Endothelial cell of umbilical vein (primary cell): ENCODE results near the gene IRF1. TPM values are rescaled to one million over a fixed set of nuclear protein-coding genes. Genes with fewer than 3 reads are reported as not detected.
A peak's percentile ranks its signal among the peaks of the same experiment; 100 is the strongest.

Experiments
- BruUV-seq: library from RNA; stranded (reverse); fragments of 400-500 nt; replicated peaks from 2 replicates; lab custom pipeline; 2021; lab: Mats Ljungman, UMichigan
- CTCF ChIA-PET: fragments of 300-600, 350-600 bp; sonication (Branson Sonifier 250); formaldehyde crosslinking; loops from one replicate; lab custom pipeline; 2021; ENCODE audit warnings: antibody characterized with exemption, inconsistent platforms; lab: Charles Lee
- POLR2A ChIA-PET: fragments of 300-600, 350-600 bp; sonication (Branson Sonifier 250); formaldehyde crosslinking; loops from one replicate; lab custom pipeline; 2021; ENCODE audit warnings: antibody characterized with exemption, inconsistent platforms; lab: Charles Lee
- DNase-seq: peaks from one replicate; pipeline ENCODE4 v3.0.0-alpha.2; 2011; ENCODE audit warnings: low read depth, low spot score
- FAIRE-seq: peaks from 2 replicates; lab custom pipeline; 2011; peaks lifted over from hg19 to GRCh38; lab: Jason Lieb, UNC
- H2AFZ ChIP-seq: 2 replicates; pipeline ENCODE4 v1.6.0; 2012; ENCODE audit warnings: low read depth, low read length, control low read depth, inconsistent platforms
- H3K27ac ChIP-seq: 2 replicates; pipeline ENCODE4 v1.5.1; 2011; ENCODE audit warnings: low read depth, mild to moderate bottlenecking, control low read depth, low read length, moderate library complexity; ENCODE audit not compliant: insufficient read depth
- H3K27me3 ChIP-seq, 2 experiments: 2 replicates each; pipeline versions ENCODE4 v1.6.0 to v1.6.1; 2011; ENCODE audit warnings: low read length in 2 of 2, mixed read lengths in 1 of 2; ENCODE audit not compliant: control insufficient read depth in 2 of 2, insufficient read depth in 2 of 2
- H3K36me3 ChIP-seq, 2 experiments: 2 replicates in 1 of 2; 3 replicates in 1 of 2; pipeline ENCODE4 v1.5.1; 2011; ENCODE audit warnings: low read length in 2 of 2, mild to moderate bottlenecking in 1 of 2, moderate library complexity in 1 of 2; ENCODE audit not compliant: control insufficient read depth in 2 of 2, insufficient read depth in 2 of 2; ENCODE audit errors: extremely low read depth in 1 of 2
- H3K4me1 ChIP-seq: 3 replicates; pipeline ENCODE4 v1.5.1; 2011; ENCODE audit warnings: mild to moderate bottlenecking, low read length; ENCODE audit not compliant: control insufficient read depth, insufficient read depth; ENCODE audit errors: extremely low read depth
- H3K4me2 ChIP-seq: 2 replicates; pipeline ENCODE4 v1.6.1; 2011; ENCODE audit warnings: low read length, control low read depth, mixed read lengths; ENCODE audit not compliant: insufficient read depth
- H3K4me3 ChIP-seq, 3 experiments: fragments of 200-600 bp in 1 of 3; sonication (generic), shearing (Covaris generic) in 1 of 3; replicated peaks in 1 of 3; 2 replicates each; pipeline ENCODE4 v1.5.1; 2011 to 2016; ENCODE audit warnings: control low read depth in 3 of 3, low read length in 3 of 3, mild to moderate bottlenecking in 2 of 3, inconsistent platforms in 1 of 3, low read depth in 1 of 3, moderate library complexity in 1 of 3; ENCODE audit not compliant: insufficient read depth in 1 of 3
- H3K79me2 ChIP-seq: 2 replicates; pipeline ENCODE4 v1.6.0; 2012; ENCODE audit warnings: low read length, inconsistent platforms; ENCODE audit not compliant: control insufficient read depth, insufficient read depth
- H3K9ac ChIP-seq: replicated peaks from 2 replicates; pipeline ENCODE3; 2011; ENCODE audit warnings: low read length, control low read depth; ENCODE audit not compliant: insufficient read depth; ENCODE audit errors: extremely low read depth
- H3K9me1 ChIP-seq: replicated peaks from 3 replicates; pipeline ENCODE4 v1.6.0; 2011; ENCODE audit warnings: mild to moderate bottlenecking, low read length; ENCODE audit not compliant: control insufficient read depth, insufficient read depth; ENCODE audit errors: extremely low read depth
- H3K9me3 ChIP-seq: replicated peaks from 2 replicates; pipeline ENCODE4 v1.5.1; 2012; ENCODE audit warnings: low read length, inconsistent platforms; ENCODE audit not compliant: control insufficient read depth, insufficient read depth
- H4K20me1 ChIP-seq: replicated peaks from 2 replicates; pipeline ENCODE3; 2011; ENCODE audit warnings: mild to moderate bottlenecking, low read length; ENCODE audit not compliant: control insufficient read depth, insufficient read depth; ENCODE audit errors: extremely low read depth
- POLR2A ChIP-seq: IDR thresholded peaks from 2 replicates; pipeline ENCODE4 v1.6.1; 2012; ENCODE audit warnings: low read depth, mild to moderate bottlenecking, control low read depth, low read length
- POLR2AphosphoS5 ChIP-seq: IDR thresholded peaks from 2 replicates; pipeline ENCODE4 v1.6.1; 2012; ENCODE audit warnings: low read depth, mild to moderate bottlenecking, control low read depth, low read length, moderate library complexity; ENCODE audit not compliant: insufficient read depth
- dilution Hi-C: fragments of 300-500 bp; cut with MboI; formaldehyde crosslinking; loops from one replicate; pipeline ENCODE4 v1.15.0; 2019; ENCODE audit warnings: low sequenced_read_pairs; ENCODE audit not compliant: extremely low pct_ligation_motif_present
- intact Hi-C: fragments of 100-400 bp; cut with micrococcal nuclease; formaldehyde crosslinking; loops from one replicate; pipeline ENCODE4 v1.10.0; 2022
- polyA plus RNA-seq, 4 experiments: library from polyadenylated mRNA; depleted of rRNA in 3 of 4; stranded (reverse) in 3 of 4; unstranded in 1 of 4; fragments of >200 nt; gene quantifications; 2 replicates each; pipeline versions ENCODE4 v1.2.1 to v1.2.3, GENCODE V29; 2011 to 2012; ENCODE audit warnings: missing spikeins in 1 of 4
- total RNA-seq: library from RNA; stranded (reverse); gene quantifications from 2 replicates; pipeline ENCODE4 v1.2.3, GENCODE V29; 2021
- TF ChIP-seq, protein P1 (sequence below): IDR thresholded peaks from 2 replicates; pipeline ENCODE4 v1.6.1; 2011; ENCODE audit not compliant: insufficient read depth, insufficient read length

IRF1 gene
- total and polyA plus RNA-seq, 2 donors (not counting 3 experiments of a cell fraction or from before 2014, with no cell fraction given), result 12.3 to 28.0 TPM

DNA sequence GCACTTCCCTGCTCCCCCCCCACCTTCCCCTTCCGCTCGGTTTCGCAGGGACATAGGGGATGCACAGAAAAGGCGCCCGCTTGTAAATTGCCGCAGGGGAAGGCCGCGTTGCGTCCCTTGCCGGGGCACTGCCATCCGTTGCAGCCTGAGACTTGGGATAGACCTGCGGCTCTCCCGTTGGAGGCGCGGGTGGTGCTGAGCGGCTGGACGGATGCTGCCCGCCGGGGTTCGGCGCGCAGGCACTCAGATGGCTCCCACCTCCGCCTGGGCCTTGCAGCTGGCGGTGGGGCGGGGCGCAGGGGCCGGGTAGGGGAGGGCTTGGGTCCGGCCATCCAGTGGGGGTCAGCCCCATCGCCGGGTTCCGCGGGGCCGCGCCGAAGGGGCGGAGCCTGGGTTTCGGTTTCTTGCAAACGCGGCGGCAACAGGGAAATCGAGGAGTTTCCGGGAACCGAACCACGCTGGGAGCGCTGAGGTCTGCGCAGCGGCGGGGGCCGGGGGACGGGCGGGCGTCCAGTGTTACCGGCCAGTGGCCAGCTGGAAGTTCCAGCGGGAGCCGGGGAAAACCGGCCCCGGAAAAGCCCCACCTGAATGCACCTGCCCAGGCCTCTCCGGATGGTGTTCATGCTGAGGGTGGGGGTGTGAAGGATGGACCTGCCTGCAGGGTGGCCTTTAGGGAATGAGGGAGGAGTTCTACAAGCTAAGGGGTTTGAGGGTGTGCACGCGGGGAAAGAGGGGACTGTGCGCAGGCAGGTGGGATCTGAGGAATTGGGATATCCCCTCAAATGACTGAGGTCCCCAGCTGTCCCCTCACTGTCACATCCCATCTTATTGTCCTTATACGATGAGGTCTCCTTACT, 6.3 kb upstream of the IRF1 start:
- ChIA-PET CTCF (interaction anchor here (0.6 to 8.4 kb wide), 18 partner anchors 8 to 323 kb away, joined by 3 to 220 read pairs (median 6); no protein-coding TSS in a partner anchor), POLR2A (interaction anchor here (0.6 to 1.6 kb wide), 3 partner anchors 65 to 70 kb away, joined by 3 to 6 read pairs (median 3); no protein-coding TSS in a partner anchor)
- H3K9me1 ChIP-seq, result no peaks in the 10 kb centered on the region
- TF ChIP-seq POLR2A (peak; percentile 27), POLR2AphosphoS5 (peak; percentile 60)
- TF ChIP-seq, protein P1, sequence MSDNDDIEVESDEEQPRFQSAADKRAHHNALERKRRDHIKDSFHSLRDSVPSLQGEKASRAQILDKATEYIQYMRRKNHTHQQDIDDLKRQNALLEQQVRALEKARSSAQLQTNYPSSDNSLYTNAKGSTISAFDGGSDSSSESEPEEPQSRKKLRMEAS, result no peak
- peak overlapping the region; percentile 58 for H2AFZ ChIP-seq
- H3K27ac ChIP-seq, result peak overlapping the region; percentile 82
- DNase-seq, result peak; percentile 86
- H4K20me1 ChIP-seq, result no peaks in the 10 kb centered on the region
- H3K4me2 ChIP-seq, result peak overlapping the region; percentile 67
- H3K79me2 ChIP-seq, result no peaks in the 10 kb centered on the region
- peak overlapping the region; percentile 51 for H3K9ac ChIP-seq
- no peaks in the 10 kb centered on the region for H3K36me3 ChIP-seq
- peak; percentile 84 for FAIRE-seq
- intact Hi-C loops, result loop anchor here (1.0 to 10.0 kb wide), 11 partner anchors 28 to 435 kb away; partner anchors contain the start of genes IL3 and SLC22A4
- H3K27me3 ChIP-seq, result no peaks in the 10 kb centered on the region
- peaks cover 36% of the 10 kb centered on the region for H3K4me1 ChIP-seq
- dilution Hi-C loops, result no loop called here
- BruUV-seq, result no TSS peak
- peak overlapping the region; percentile 25 to 48 (median 39) for H3K4me3 ChIP-seq
- no peaks in the 10 kb centered on the region for H3K9me3 ChIP-seq

- DNase-seq (peak; percentile 67), FAIRE-seq (peak; percentile 76)
- H3K9ac ChIP-seq, result peak overlapping the region; percentile 51
Measured at GRCh38 chr5:132496191-132496630, 5.6 kb upstream of the IRF1 start.

More at GRCh38 chr5:132496191-132496630, 5.6 kb upstream of the IRF1 start:
- BruUV-seq, result no TSS peak
- Histone ChIP-seq H3K4me1 (peaks cover 31% of the 10 kb centered on the region), H3K27me3 (no peaks in the 10 kb centered on the region), H4K20me1 (no peaks in the 10 kb centered on the region), H3K27ac (peak overlapping the region; percentile 82), H3K36me3 (no peaks in the 10 kb centered on the region), H3K79me2 (no peaks in the 10 kb centered on the region), H3K4me3 (peak overlapping the region; percentile 25 to 48 (median 39)), H3K9me3 (no peaks in the 10 kb centered on the region), H3K9me1 (no peaks in the 10 kb centered on the region), H2AFZ (peak overlapping the region; percentile 58), H3K4me2 (peak overlapping the region; percentile 67)
- no peak for TF ChIP-seq POLR2A
- TF ChIP-seq, protein P1, result no peak
- dilution Hi-C loops, result no loop called here
- ChIA-PET POLR2A (interaction anchor here (0.5 to 1.6 kb wide), 3 partner anchors 66 to 348 kb away, joined by 3 to 6 read pairs (median 3); no protein-coding TSS in a partner anchor), CTCF (interaction anchor here (0.6 to 8.4 kb wide), 11 partner anchors 9 to 324 kb away, joined by 3 to 220 read pairs (median 4); no protein-coding TSS in a partner anchor)
- intact Hi-C loops, result loop anchor here (1.0 to 10.0 kb wide), 4 partner anchors 27 to 434 kb away; partner anchors contain the start of genes IL3 and SLC22A4
